Lung microvascular endothelial cell (primary cell): Measurements from ENCODE around the gene AP4S1. TPM values are rescaled to one million over a fixed set of nuclear protein-coding genes. Genes with fewer than 3 reads are reported as not detected.
A peak's percentile ranks its signal among the peaks of the same experiment; 100 is the strongest.
"Not testable (repeated sequence)": the region's sequence is repeated elsewhere in the genome, so short reads cannot be mapped to it uniquely, and the experiment has no call there.

Experiments used
- DNase-seq, 2 donors: peaks; one replicate each; pipeline versions ENCODE4 v3.0.0 to v3.0.0-alpha.2; 2010; ENCODE audit warnings: low read depth in 2 of 2
- total RNA-seq: library from RNA; depleted of rRNA; stranded (reverse); fragments of >200 nt; gene quantifications from 2 replicates; pipeline ENCODE4 v1.2.1, GENCODE V29; 2014

AP4S1 gene
- total RNA-seq, 1 donor from 2014 or later, result 3.0 TPM

GRCh38 chr14:31085027-31085426 is 59.6 kb downstream of the AP4S1 start:
- DNase-seq, result no peak

GRCh38 chr14:31086466-31086865 is 61.0 kb downstream of the AP4S1 start:
- DNase-seq, result not testable (repeated sequence)

DNA sequence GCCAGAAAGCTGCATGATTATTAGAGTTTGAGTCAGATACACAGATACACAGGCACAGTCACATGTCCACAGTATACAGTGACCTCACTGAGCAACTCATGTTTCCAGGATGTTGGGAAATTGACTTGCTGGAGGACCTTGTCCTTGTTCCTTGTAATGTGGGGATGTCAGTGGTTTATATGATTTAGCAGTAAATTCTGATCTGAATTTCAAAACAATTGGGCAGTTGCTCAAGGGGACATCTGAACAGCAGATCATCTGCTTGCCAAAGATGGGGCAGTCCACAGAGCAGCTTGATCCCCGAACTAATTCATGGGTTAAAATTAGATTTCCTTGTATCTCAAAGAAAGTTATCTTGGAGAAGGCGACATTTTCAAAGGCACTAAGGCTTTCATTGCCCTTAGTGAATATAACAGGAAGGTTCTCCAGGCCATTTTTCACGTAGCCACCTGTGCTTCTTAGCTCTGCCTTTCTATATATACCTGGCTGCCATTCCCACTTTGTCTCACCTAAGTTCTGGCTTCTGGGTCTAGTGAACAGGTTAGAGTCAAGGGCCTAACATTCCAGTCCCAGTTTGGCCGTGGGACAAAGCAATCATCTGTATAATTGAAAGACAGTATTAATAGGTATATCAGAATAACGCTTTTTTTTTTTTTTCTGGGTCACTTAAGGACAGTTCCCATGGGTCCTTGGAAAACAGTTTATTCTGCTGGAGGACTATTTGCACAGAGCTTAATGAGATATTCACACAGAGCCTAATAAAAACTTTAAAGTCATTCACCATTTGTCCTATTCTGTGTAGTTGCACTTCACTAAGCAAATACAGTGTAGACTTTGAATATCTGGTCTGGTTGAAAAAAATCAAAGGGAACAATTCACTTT is 65.7 kb downstream of the AP4S1 start:
- DNase-seq, result peak; percentile 61 to 90

- DNase-seq, result no peak
Measured at GRCh38 chr14:31092160-31092708, 66.8 kb downstream of the AP4S1 start.

GRCh38 chr14:31093884-31094839 is 68.7 kb downstream of the AP4S1 start:
- not testable (repeated sequence) for DNase-seq

DNA sequence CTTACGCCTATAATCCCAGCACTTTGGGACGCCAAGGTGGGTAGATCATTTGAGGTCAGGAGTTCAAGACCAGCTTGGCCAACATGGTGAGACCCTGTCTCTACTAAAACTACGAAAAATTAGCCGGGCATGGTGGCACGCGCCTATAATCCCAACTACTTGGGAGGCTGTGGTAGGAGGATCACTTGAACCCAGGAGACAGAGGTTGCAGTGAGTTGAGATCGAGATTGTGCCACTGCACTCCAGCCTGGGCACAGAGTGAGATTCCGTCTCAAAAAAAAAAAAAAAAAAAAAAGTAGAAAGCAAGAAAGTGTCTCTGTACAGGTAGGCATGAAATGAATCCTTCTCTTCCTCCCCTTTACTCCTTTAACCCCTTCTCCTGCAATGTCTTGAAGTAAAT is 70.4 kb downstream of the AP4S1 start:
- not testable (repeated sequence) for DNase-seq

- DNase-seq, result no peak
Measured at GRCh38 chr14:31096255-31096654, 70.8 kb downstream of the AP4S1 start.

DNA sequence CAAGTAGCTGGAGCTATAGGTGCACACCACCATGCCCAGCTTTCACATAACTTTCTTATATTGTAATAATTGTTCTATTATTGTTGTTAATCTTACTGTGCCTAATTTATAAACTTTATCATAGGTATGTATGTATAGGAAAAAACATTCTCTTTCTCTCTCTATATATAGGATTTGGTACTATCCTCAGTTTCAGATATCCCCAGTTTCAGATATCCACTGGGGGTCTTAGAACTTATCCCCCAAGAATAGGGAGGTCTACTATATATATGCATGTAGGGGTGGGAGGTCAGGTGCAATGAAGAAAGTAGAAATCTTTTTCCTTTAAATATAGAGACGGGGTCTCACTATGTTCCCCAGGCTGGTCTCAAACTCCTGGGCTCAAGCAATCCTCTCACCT is 71.6 kb downstream of the AP4S1 start:
- DNase-seq, result no peak

- DNase-seq, result no peak
Measured at GRCh38 chr14:31106768-31107167, 81.3 kb downstream of the AP4S1 start.

GRCh38 chr14:31109257-31109656 is 83.8 kb downstream of the AP4S1 start:
- no peak for DNase-seq

DNA sequence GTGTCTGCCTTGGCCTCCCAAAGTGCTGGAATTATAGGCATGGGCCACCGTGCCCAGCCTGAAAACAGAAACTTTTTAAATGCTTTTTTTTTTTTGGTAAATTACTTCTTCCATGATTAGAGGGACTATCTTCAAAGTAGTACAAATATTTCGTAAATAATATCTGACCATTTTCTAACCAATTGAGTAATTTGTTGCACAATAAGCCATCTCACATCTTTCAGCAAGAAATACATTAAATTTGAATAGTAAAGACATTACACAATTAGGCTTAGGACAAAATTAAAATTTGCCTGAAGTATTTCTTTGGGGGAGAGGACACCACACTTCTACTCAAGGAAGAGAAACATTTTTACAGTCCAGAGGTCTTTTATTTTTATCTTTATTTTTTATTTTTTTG is 85.4 kb downstream of the AP4S1 start:
- DNase-seq, result no peak

DNA sequence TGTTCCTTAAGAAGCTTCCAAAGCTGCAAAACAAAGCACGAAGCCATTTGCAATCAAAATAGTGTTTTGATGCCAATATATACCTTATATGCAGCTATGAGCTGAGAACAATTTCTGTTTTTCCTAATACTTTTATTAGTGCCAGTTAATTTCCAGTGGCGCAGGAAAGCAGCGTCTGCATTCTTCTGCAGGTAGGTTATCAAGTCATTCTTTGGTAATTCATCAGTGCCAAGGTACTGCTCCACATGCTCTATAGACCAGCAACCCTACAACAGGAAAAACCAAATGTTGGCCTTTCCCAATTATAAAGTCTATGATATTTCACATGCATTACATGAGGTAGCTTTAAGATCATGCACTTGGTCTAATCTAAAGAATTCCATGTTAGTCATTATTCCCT is 88.3 kb downstream of the AP4S1 start:
- no peak for DNase-seq

- peak in 1 of 2 donors; percentile 2 for DNase-seq
Measured at GRCh38 chr14:31118892-31119291, 93.4 kb downstream of the AP4S1 start.

DNA sequence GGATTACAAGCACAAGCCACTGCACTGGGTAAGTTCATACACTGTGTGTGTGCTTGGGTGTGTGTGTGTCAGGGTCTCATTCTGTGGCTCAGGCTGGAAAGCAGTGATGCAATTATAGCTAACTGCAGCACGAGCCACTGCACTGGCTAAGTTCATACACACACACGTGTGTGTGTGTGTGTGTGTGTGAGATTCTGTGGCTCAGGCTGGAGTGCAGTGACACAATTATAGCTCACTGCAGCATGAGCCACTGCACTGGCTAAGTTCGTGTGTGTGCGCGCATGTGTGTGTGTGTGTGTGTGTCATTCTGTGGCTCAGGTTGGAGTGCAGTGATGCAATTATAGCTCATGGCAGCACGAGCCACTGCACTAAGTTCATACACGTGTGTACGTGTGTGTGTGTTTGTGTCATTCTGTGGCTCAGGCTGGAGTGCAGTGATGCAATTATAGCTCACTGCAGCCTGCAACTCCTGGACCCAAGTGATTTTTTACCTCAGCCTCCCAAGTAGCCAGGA is 96.7 kb downstream of the AP4S1 start:
- DNase-seq, result peak in 1 of 2 donors; percentile 5

GRCh38 chr14:31122921-31123320 is 97.5 kb downstream of the AP4S1 start:
- DNase-seq, result no peak

- no peak for DNase-seq
Measured at GRCh38 chr14:31124197-31124596, 98.7 kb downstream of the AP4S1 start.

DNA sequence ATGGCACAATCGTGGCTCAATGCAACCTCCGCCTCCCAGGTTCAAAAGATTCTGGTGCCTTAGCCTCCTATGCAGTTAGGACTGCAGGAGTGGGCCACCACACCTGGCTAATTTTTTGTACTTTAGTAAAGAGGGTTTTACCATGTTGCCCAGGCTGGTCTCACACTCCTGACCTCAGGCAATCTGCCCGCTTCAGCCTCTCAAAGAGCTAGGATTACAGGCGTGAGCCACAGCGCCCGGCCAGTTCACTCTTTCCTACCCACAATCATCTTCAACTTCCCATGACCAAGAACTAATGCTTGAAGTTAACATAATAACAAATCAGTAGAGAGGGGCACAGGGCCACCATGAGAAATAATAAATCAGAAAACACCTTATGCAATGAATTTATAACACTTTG is 99.8 kb downstream of the AP4S1 start:
- DNase-seq, result no peak

GRCh38 chr14:31126680-31127079 is 101.2 kb downstream of the AP4S1 start:
- no peak for DNase-seq

DNA sequence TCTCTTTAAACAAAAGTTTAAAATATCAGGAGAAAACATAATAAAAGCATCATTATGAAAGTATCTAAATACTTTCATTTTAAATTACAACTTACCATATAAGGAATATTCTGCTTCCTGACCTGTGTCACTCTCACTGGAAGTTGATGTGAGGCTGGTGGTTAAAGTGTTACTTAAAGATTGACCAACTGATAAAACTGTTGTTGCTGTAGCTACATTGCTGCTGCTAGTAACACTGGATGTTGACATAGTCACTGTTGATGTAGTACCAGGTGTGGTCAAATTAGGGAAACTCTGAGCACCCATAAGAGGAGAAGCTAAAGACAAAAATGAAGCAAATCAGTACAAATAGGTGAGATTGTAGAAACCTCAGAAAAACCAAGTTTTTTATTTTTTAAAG is 102.2 kb downstream of the AP4S1 start:
- DNase-seq, result peak in 1 of 2 donors; percentile 1

GRCh38 chr14:31128601-31129526 is 103.4 kb downstream of the AP4S1 start:
- DNase-seq, result no peak

GRCh38 chr14:31133133-31133532 is 107.7 kb downstream of the AP4S1 start:
- DNase-seq, result no peak
